CD14-positive monocyte (primary cell): Measurements from ENCODE around the gene SNX18. TPM values are rescaled to one million over a fixed set of nuclear protein-coding genes. Genes with fewer than 3 reads are reported as not detected.
A peak's percentile ranks its signal among the peaks of the same experiment; 100 is the strongest.

Source experiments
- DNase-seq, 3 donors: peaks; one replicate each; pipeline ENCODE4 v3.0.0-alpha.2; 2011 to 2022
- H2AFZ ChIP-seq: 2 replicates; pipeline ENCODE4 v1.6.0; 2012; ENCODE audit warnings: mild to moderate bottlenecking, low read depth, low read length, inconsistent platforms; ENCODE audit not compliant: insufficient read depth, poor library complexity, severe bottlenecking
- H3K27ac ChIP-seq, 2 donors: 1 replicate in 1 of 2; 2 replicates in 1 of 2; pipeline ENCODE4 v1.5.1; 2012 to 2013; ENCODE audit warnings: low read length in 2 of 2, control low read depth in 1 of 2, inconsistent platforms in 1 of 2, low read depth in 1 of 2, mild to moderate bottlenecking in 1 of 2
- H3K27me3 ChIP-seq, 2 donors: one replicate each; pipeline versions ENCODE4 v1.6.0 to v1.6.1; 2011 to 2013; ENCODE audit warnings: low read length in 2 of 2; ENCODE audit not compliant: control insufficient read depth in 2 of 2, insufficient read depth in 2 of 2
- H3K36me3 ChIP-seq, 2 donors: replicated peaks in 1 of 2; 1 replicate in 1 of 2; 2 replicates in 1 of 2; pipeline versions ENCODE4 v1.5.1 to v1.6.1; 2012 to 2013; ENCODE audit warnings: low read length in 2 of 2, control low read depth in 1 of 2, inconsistent platforms in 1 of 2, mild to moderate bottlenecking in 1 of 2; ENCODE audit not compliant: insufficient read depth in 2 of 2, control insufficient read depth in 1 of 2
- H3K4me1 ChIP-seq, 2 donors: 1 replicate in 1 of 2; 2 replicates in 1 of 2; pipeline versions ENCODE4 v1.5.1 to v1.6.1; 2012 to 2013; ENCODE audit warnings: low read length in 2 of 2, control low read depth in 1 of 2, inconsistent platforms in 1 of 2, mild to moderate bottlenecking in 1 of 2, moderate library complexity in 1 of 2; ENCODE audit not compliant: insufficient read depth in 2 of 2, control insufficient read depth in 1 of 2
- H3K4me2 ChIP-seq: replicated peaks from 2 replicates; pipeline ENCODE3; 2012; ENCODE audit warnings: low read length, moderate library complexity, mild to moderate bottlenecking; ENCODE audit not compliant: poor library complexity, severe bottlenecking; ENCODE audit errors: extremely low read depth
- H3K4me3 ChIP-seq, 3 experiments: fragments of 200-600 bp in 1 of 3; sonication (generic) in 1 of 3; replicated peaks in 1 of 3; 1 replicate in 2 of 3; 2 replicates in 1 of 3; pipeline ENCODE4 v1.5.1; 2011 to 2013; ENCODE audit warnings: low read length in 3 of 3, mild to moderate bottlenecking in 3 of 3, control low read depth in 2 of 3, low read depth in 2 of 3, inconsistent platforms in 1 of 3, moderate library complexity in 1 of 3
- H3K79me2 ChIP-seq: 2 replicates; pipeline ENCODE4 v1.6.0; 2012; ENCODE audit warnings: mild to moderate bottlenecking, control low read depth, inconsistent platforms, low read length, moderate library complexity; ENCODE audit not compliant: insufficient read depth
- H3K9ac ChIP-seq: 2 replicates; pipeline ENCODE4 v1.6.0; 2017; ENCODE audit warnings: low read length, mild to moderate bottlenecking; ENCODE audit not compliant: insufficient read depth, poor library complexity, severe bottlenecking
- H3K9me3 ChIP-seq, 2 donors: replicated peaks in 1 of 2; 1 replicate in 1 of 2; 2 replicates in 1 of 2; pipeline versions ENCODE4 v1.5.1 to v1.6.1; 2012 to 2013; ENCODE audit warnings: low read length in 2 of 2, control low read depth in 1 of 2; ENCODE audit not compliant: control insufficient read depth in 1 of 2, insufficient read depth in 1 of 2
- H4K20me1 ChIP-seq: 2 replicates; pipeline ENCODE4 v1.6.0; 2012; ENCODE audit warnings: mild to moderate bottlenecking, low read length, control low read depth, moderate library complexity; ENCODE audit not compliant: insufficient read depth
- H3K27ac Mint-ChIP-seq, 7 donors: one replicate each; pipeline ENCODE4 v1.8.0; 2020; ENCODE audit warnings: mild to moderate bottlenecking in 7 of 7, mixed read lengths in 7 of 7, moderate library complexity in 6 of 7, inconsistent platforms in 2 of 7
- H3K27me3 Mint-ChIP-seq, 3 donors: one replicate each; pipeline ENCODE4 v1.8.0; 2021 to 2022; ENCODE audit warnings: low read depth in 3 of 3, mild to moderate bottlenecking in 3 of 3, mixed read lengths in 3 of 3, moderate library complexity in 3 of 3, inconsistent platforms in 1 of 3
- H3K36me3 Mint-ChIP-seq, 2 donors: one replicate each; pipeline ENCODE4 v1.8.0; 2020; ENCODE audit warnings: mixed read lengths in 2 of 2, inconsistent platforms in 1 of 2, mild to moderate bottlenecking in 1 of 2
- H3K4me1 Mint-ChIP-seq: one replicate; pipeline ENCODE4 v1.8.0; 2020; ENCODE audit warnings: mild to moderate bottlenecking, mixed read lengths
- H3K4me3 Mint-ChIP-seq, 2 donors: one replicate each; pipeline ENCODE4 v1.8.0; 2020; ENCODE audit warnings: mild to moderate bottlenecking in 2 of 2, mixed read lengths in 2 of 2, moderate library complexity in 1 of 2
- H3K9me3 Mint-ChIP-seq, 7 donors: one replicate each; pipeline ENCODE4 v1.8.0; 2020 to 2022; ENCODE audit warnings: mixed read lengths in 7 of 7, mild to moderate bottlenecking in 6 of 7, moderate library complexity in 6 of 7, inconsistent platforms in 2 of 7
- CTCF ChIP-seq: fragments of 200-600 bp; IDR thresholded peaks from one replicate; pipeline ENCODE4 v1.8.0; 2022; ENCODE audit warnings: antibody characterized with exemption, mild to moderate bottlenecking
- WGBS: methylation state at CpG from one replicate; pipeline ENCODE4 v1.1.5; 2013; ENCODE audit warnings: missing lambda C conversion rate; ENCODE audit not compliant: insufficient coverage; 5-methylcytosine and 5-hydroxymethylcytosine counted together
- intact Hi-C, 2 donors: fragments of 100-400 bp; cut with micrococcal nuclease; formaldehyde crosslinking; loops; one replicate each; pipeline versions ENCODE4 v1.15.0 to v1.15.1; 2023
- polyA plus RNA-seq, 3 donors: library from polyadenylated mRNA; depleted of rRNA in 1 of 3; unstranded in 2 of 3; stranded (reverse) in 1 of 3; fragments of 300-500 nt in 2 of 3; fragments of >200 nt in 1 of 3; fragmentation: Illumina TruSeq in 2 of 3; gene quantifications; 1 replicate in 2 of 3; 2 replicates in 1 of 3; pipeline ENCODE4 v1.2.3, GENCODE V29; 2012 to 2021

Gene SNX18
- polyA plus RNA-seq, 3 donors = 6.8 to 33.3 (median 12.4) TPM

GRCh38 chr5:54529565-54529964, 12.0 kb downstream of the SNX18 start:
- no CpG with 5 or more reads among the region's 2 CpGs for WGBS
- intact Hi-C loops = loop anchor here (10.0 kb wide), 3 partner anchors 85 to 215 kb away; no protein-coding TSS in a partner anchor
- Histone ChIP-seq H3K4me1 (peaks cover 52 to 87% of the 10 kb centered on the region in 2 donors), H3K9me3 (no peaks in the 10 kb centered on the region), H3K79me2 (peaks cover 100% of the 10 kb centered on the region), H4K20me1 (peaks cover 100% of the 10 kb centered on the region), H2AFZ (no peak overlapping the region), H3K9ac (no peak overlapping the region), H3K27ac (peak overlapping the region in 1 of 2 donors; percentile 67), H3K27me3 (no peaks in the 10 kb centered on the region), H3K4me2 (peak overlapping the region; percentile 18), H3K4me3 (no peak overlapping the region), H3K36me3 (peaks cover 5 to 50% of the 10 kb centered on the region in 2 donors)
- Mint-ChIP-seq H3K4me1 (peaks cover 37% of the 10 kb centered on the region), H3K27ac (peak overlapping the region in 4 of 7 donors; percentile 21 to 76 (median 49)), H3K27me3 (peaks cover 0 to 3% (median 0%) of the 10 kb centered on the region in 3 donors), H3K9me3 (no peaks in the 10 kb centered on the region), H3K4me3 (no peak overlapping the region), H3K36me3 (peaks cover 25 to 30% of the 10 kb centered on the region in 2 donors)
- TF ChIP-seq CTCF = no peak
- DNase-seq = no peak

DNA sequence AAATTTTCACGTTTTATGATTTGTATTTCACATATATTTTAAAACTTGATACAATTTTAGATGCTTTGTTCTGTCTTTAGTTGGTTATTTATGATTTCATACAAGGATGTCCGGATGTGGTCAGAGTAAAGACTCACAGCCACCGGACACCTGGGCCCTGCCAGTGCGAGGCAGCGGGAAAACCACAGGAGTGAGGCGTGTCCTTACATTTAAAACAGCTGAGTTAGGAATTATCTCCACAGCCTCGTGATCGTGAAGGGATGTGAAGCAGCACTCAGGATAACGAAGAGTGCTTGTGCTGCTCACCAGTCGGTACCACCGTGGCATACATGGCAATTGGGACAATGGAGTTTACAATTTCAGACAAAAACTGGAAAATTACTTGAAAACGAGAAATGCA, 14.0 kb downstream of the SNX18 start:
- DNase-seq = no peak
- Histone ChIP-seq H3K4me1 (peaks cover 40 to 69% of the 10 kb centered on the region in 2 donors), H3K4me3 (no peak overlapping the region), H3K9ac (no peak overlapping the region), H3K79me2 (peaks cover 100% of the 10 kb centered on the region), H3K4me2 (no peak overlapping the region), H3K36me3 (peaks cover 7 to 47% of the 10 kb centered on the region in 2 donors), H3K9me3 (no peaks in the 10 kb centered on the region), H3K27ac (peak overlapping the region in 1 of 2 donors; percentile 63), H3K27me3 (no peaks in the 10 kb centered on the region), H2AFZ (no peak overlapping the region), H4K20me1 (peaks cover 100% of the 10 kb centered on the region)
- H3K27ac Mint-ChIP-seq = peak overlapping the region in 4 of 7 donors; percentile 13 to 87 (median 54)
- H3K9me3 Mint-ChIP-seq = no peaks in the 10 kb centered on the region
- H3K4me3 Mint-ChIP-seq = peak overlapping the region in 1 of 2 donors; percentile 28
- WGBS = 54% methylated on average over 11 of the region's 12 CpGs
- H3K27me3 Mint-ChIP-seq = peaks cover 0 to 3% (median 0%) of the 10 kb centered on the region in 3 donors
- peaks cover 23 to 37% of the 10 kb centered on the region in 2 donors for H3K36me3 Mint-ChIP-seq
- no peak for TF ChIP-seq CTCF
- intact Hi-C loops = no loop called here
- peaks cover 48% of the 10 kb centered on the region for H3K4me1 Mint-ChIP-seq
